GM20431 (cell line): Measurements from ENCODE around the gene SHISA9.

ENCODE experiments used
- in situ Hi-C: fragments of 300-500 bp; cut with MseI, MboI; formaldehyde crosslinking; loops from one replicate; pipeline ENCODE4 v1.15.0; 2020; ENCODE audit warnings: low sequenced_read_pairs; ENCODE audit not compliant: unreplicated experiment

The SHISA9 gene

GRCh38 chr16:12898551-12898950 lies 2.8 kb upstream of the SHISA9 start:
- in situ Hi-C loops: no loop called here

- in situ Hi-C loops: loop anchor here (25.0 kb wide), 1 partner anchor 563 kb away; no protein-coding TSS in a partner anchor
Observed at GRCh38 chr16:12899529-12900143, 1.8 kb upstream of the SHISA9 start.

GRCh38 chr16:12900156-12900555 lies 1.2 kb upstream of the SHISA9 start:
- in situ Hi-C loops: loop anchor here (25.0 kb wide), 1 partner anchor 562 kb away; no protein-coding TSS in a partner anchor

GRCh38 chr16:12900599-12901203 lies 697 bp upstream of the SHISA9 start:
- in situ Hi-C loops: loop anchor here (25.0 kb wide), 1 partner anchor 562 kb away; no protein-coding TSS in a partner anchor

GRCh38 chr16:12901204-12901596 lies 198 bp upstream of the SHISA9 start:
- in situ Hi-C loops: loop anchor here (25.0 kb wide), 1 partner anchor 561 kb away; no protein-coding TSS in a partner anchor

GRCh38 chr16:12902511-12903372 lies 1.3 kb downstream of the SHISA9 start:
- in situ Hi-C loops: loop anchor here (25.0 kb wide), 1 partner anchor 560 kb away; no protein-coding TSS in a partner anchor

GRCh38 chr16:12903407-12904328 lies 2.3 kb downstream of the SHISA9 start:
- in situ Hi-C loops: loop anchor here (25.0 kb wide), 1 partner anchor 559 kb away; no protein-coding TSS in a partner anchor

- in situ Hi-C loops: loop anchor here (25.0 kb wide), 1 partner anchor 558 kb away; no protein-coding TSS in a partner anchor
Observed at GRCh38 chr16:12904329-12904671, 2.9 kb downstream of the SHISA9 start.

GRCh38 chr16:12906271-12906670 lies 4.9 kb downstream of the SHISA9 start:
- in situ Hi-C loops: loop anchor here (25.0 kb wide), 1 partner anchor 556 kb away; no protein-coding TSS in a partner anchor

GRCh38 chr16:12906765-12907516 lies 5.5 kb downstream of the SHISA9 start:
- in situ Hi-C loops: loop anchor here (25.0 kb wide), 1 partner anchor 555 kb away; no protein-coding TSS in a partner anchor

GRCh38 chr16:12907670-12908233 lies 6.4 kb downstream of the SHISA9 start:
- in situ Hi-C loops: loop anchor here (25.0 kb wide), 1 partner anchor 555 kb away; no protein-coding TSS in a partner anchor

GRCh38 chr16:12917246-12917645 lies 15.8 kb downstream of the SHISA9 start:
- in situ Hi-C loops: loop anchor here (25.0 kb wide), 1 partner anchor 545 kb away; no protein-coding TSS in a partner anchor

- in situ Hi-C loops: loop anchor here (25.0 kb wide), 1 partner anchor 545 kb away; no protein-coding TSS in a partner anchor
Observed at GRCh38 chr16:12917653-12918052, 16.3 kb downstream of the SHISA9 start.

- in situ Hi-C loops: loop anchor here (25.0 kb wide), 1 partner anchor 542 kb away; no protein-coding TSS in a partner anchor
Observed at GRCh38 chr16:12920739-12921138, 19.3 kb downstream of the SHISA9 start.

GRCh38 chr16:12923640-12924039 lies 22.2 kb downstream of the SHISA9 start:
- in situ Hi-C loops: loop anchor here (25.0 kb wide), 1 partner anchor 539 kb away; no protein-coding TSS in a partner anchor

GRCh38 chr16:12925026-12925800 lies 23.8 kb downstream of the SHISA9 start:
- in situ Hi-C loops: no loop called here

- in situ Hi-C loops: no loop called here
Observed at GRCh38 chr16:12927591-12927990, 26.2 kb downstream of the SHISA9 start.
